ENCODE measurements around the gene MYRF.

The MYRF gene

DNA sequence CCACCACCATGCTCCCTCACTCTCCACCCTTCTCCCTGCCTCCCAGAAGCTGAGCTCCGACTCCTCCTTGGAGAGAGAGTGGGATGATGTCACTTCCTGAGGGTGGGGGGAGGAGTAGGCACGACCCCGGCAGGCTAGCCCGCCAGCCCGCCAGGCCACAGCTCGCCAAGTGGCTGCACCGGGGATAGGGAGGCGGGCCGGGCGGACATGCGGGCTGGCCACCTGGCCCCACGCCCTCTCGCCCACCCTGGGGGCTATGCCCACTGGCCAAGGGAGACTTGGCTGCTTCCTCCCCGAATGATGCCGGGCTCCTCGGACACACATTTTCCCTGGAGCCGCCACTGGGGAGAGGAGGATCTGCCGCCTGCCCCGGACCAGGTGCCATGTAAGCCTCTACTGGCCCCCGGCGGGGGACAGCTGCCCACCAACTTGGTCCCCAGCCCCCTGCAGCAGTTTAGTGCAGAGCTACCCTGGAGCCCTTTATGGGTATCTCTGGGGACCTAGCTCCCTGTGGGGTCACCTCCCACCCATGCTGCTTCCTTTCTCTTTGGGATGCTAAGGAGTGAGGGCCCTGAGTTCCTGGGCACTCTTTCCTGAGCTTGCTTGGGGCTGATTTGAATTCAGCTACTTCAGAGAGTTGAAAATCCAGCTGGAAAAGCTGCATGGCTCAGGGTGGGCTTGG is 33.7 kb upstream of the MYRF start:
- no peak for DNase-seq (ENCODE audit: low spot score)

DNA sequence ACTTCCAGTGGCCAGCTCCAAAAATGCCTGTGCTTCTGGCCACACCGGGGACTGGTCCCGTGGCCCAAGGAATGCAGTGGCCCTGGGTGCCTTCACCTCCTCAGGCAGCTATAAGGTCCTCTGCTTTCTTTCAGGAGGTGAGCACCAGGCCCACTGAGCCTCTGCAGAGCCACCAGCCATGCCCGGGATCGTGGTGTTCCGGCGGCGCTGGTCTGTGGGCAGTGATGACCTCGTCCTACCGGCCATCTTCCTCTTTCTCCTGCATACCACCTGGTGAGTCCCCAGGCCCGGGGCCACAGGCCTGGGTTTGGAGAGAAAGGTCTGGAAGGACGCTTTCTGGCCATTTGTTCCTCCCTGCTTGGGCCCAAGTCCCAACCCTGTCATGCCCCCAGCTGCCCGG is 32.5 kb upstream of the MYRF start:
- DNase-seq (ENCODE audit: low spot score): no peak

DNA sequence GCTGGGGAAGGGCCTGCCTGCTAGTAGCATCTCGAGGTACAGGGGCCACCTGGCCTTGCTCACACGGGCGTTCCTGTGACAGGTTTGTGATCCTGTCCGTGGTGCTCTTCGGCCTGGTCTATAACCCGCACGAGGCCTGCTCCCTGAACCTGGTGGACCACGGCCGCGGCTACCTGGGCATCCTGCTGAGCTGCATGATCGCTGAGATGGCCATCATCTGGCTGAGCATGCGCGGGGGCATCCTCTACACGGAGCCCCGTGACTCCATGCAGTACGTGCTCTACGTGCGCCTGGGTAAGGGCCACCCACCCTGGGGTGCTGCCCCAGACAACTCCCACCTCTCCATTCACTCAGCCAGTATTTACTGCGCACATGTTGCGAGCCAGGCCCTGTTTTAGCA is 31.8 kb upstream of the MYRF start:
- DNase-seq (ENCODE audit: low spot score): no peak

DNA sequence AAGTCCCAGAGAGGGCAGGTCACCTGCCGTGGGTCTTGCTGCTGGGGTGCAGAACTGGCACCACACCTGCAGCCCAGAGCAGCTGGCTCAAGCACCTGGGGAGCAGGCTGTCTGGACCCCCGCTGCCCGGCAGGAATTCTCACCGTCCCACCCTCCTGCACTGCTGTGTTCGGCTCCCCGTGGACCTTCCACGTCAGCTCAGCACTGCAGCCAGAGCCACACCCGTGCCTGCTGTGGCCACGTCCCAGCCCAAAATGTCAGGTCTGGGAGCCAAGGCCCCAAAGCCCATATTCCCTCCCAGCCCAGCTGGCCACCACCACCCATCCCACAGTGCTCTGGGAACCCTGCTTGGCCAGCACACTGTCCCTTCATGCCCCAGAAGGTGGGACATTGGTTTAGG is 28.0 kb upstream of the MYRF start:
- DNase-seq (ENCODE audit: low spot score): no peak

- no peak for DNase-seq (ENCODE audit: low spot score)
Observed at GRCh38 chr11:61725781-61726231, 26.6 kb upstream of the MYRF start.

DNA sequence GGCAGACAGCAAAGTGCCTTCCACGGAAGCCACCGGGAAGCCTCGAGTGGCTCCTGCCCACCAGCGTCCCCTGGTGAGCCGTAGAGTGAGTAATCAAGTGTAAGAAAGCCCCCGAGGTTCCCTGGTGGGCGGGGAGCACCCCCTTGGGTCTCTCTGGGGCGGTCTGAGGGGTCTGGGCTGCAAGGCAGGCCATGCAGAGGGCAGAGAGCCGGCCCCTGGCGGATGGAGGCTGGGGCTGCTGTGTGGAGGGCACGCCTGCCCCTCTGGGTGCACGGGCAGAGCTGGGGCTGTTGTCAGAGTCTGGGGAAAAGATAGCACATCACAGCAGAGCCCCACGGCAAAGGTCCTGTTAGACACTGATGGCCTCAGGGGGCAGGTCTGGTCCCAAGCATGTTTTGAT is 25.7 kb upstream of the MYRF start:
- no peak for DNase-seq (ENCODE audit: low spot score)

DNA sequence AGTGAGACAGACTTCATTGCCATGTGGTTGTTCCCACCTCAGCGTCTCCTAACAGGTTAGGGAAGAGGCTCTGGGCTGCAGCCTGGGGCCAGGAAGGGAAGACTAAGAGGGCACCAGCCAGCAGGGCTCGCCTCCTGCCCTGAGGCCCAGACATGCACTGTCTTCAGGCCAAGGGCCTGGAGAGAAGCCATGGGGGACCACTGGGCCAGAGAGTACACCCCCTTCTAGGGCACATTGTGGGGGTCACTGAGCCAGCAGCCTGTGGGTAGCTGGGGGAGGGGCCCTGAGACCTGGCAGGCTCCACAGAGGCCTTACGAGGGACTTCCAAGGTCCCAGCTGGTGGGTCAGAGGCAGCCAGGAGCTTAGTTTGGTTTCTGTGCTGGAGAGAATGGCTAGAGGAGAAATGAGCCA is 25.0 kb upstream of the MYRF start:
- DNase-seq (ENCODE audit: low spot score): no peak

- DNase-seq (ENCODE audit: low spot score): peak; percentile 52
Observed at GRCh38 chr11:61728066-61728939, 24.1 kb upstream of the MYRF start.

DNA sequence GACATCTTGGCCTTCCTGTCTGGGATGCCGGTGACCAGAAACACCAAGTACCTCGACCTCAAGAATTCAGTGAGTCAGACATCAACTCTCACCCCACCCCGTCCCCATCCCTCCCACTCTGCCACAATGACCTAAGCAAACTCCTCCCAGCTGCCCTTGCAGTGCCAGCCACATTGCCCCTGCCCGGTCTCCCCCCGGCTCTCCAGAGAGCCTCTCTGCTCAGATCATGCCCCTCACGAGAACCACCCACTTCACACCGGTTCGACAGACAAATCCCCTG is 23.6 kb upstream of the MYRF start:
- peak; percentile 92 for DNase-seq (ENCODE audit: low spot score)

DNA sequence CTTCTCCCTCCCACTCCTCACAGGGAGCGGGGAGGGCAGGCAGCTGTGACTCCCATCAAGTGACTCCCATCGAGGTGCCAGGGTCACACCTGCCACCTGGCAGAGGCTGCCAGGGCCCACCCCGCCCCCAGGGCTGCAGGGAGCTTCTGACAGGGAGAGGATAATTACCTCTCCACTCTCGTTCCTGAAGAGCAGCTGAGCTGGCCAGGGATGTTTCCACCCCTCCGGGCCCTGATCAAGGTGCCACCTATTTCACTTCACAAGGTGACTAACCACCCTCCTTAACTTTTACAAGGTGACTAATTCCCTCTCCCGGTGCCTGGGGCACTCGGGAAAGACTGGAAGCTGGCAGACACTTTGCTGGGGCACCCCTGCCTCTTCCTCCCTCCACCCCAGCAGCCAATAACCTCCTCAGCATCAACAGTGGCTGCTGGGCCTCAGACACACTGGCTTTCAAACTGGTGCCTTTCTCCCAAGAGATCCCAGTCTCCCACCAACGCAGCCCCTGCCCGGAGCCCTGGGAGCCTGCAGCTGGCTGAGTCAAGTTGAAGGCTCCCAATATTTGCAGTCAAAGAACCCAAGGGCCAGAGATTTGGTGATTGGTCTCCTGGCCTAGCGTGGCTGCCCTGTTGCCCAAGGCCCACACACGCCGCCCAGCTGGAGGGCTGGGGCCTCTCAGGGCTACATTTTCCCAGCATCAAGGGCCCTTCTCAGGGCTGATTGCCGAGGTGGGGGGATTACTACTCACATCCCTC is 22.0 kb upstream of the MYRF start:
- peak; percentile 77 for DNase-seq (ENCODE audit: low spot score)

GRCh38 chr11:61731211-61731951 is 21.1 kb upstream of the MYRF start:
- no peak for DNase-seq (ENCODE audit: low spot score)

- DNase-seq (ENCODE audit: low spot score): no peak
Observed at GRCh38 chr11:61731952-61732675, 20.3 kb upstream of the MYRF start.

- no peak for DNase-seq (ENCODE audit: low spot score)
Observed at GRCh38 chr11:61732705-61733104, 19.7 kb upstream of the MYRF start.

DNA sequence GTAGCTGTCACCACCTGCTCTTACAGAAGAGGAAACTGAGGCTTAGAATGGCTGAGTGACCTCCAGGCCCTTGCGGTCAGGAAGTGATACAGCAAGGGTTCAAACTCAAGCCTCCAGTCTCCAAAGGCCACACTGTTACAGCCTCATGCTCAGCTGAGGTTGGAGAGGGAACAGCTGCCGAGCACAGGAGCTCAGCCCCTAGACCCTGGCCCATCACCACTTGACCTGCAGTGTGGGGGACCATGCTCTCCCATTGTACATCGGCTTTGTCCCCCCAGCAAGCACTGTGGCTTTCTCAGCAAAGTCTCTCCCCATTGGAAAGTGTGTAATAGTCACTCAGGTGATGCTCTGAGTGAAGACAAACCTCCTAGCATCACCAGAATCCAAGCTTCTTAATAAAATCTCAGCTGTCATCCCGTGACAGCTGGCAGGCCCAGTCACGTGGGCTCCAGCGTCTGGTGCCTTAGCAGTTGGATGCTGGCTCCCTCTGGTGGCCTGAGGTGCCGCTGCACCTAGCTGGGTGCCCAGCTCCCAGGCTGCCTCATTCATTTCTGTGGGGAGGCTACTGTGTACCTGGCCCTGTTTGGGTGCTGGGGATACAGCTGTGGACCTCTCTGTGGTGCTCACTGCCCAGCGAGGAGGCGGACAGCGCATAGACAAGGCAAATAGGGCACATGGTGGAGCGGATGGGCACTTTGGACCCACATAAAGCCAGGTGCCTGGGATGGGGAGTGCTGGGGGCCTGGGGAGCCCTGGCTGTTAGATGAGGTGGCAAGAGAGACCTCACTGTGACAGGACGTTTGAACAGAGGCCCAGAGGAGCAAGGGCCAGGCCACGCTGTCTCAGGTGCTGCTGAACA is 19.1 kb upstream of the MYRF start:
- DNase-seq (ENCODE audit: low spot score): peak; percentile 67

DNA sequence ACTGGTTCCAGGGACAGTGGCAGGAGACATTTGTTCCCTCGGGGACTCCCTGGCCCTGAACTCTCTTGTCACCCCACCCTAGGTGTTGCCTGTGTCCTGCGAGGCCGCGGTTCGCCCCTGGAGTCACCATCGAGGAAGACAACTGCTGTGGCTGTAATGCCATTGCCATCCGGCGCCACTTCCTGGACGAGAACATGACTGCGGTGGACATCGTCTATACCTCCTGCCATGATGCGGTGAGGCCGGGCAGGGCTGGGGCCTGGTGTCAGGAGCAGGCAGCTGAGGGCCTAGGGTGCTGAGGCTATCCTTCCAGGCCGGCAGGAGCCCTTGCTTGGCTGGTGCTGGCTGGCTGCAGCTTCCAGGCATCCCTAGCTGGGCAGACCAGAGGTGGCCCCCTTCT is 17.7 kb upstream of the MYRF start:
- DNase-seq (ENCODE audit: low spot score): no peak

GRCh38 chr11:61735391-61735790 is 17.0 kb upstream of the MYRF start:
- DNase-seq (ENCODE audit: low spot score): no peak

DNA sequence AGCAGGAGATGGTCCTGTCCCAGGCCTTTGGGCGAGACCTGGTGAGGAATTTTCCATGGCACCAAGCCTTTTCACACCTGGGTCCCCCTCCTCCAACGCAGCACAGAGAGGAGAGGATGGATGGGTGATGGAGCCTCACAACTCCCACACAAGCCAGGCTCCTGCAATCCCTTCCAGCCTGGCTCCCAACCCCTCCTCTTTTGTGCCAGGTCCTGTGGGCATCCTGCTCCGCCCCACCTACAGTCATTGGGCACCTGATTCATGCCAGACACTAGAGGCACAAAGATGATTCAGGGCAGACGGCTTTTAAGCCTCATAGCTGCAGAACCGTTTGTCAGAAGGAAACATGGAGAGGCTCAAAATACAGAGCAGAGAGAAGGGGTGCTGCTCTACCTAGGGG is 16.1 kb upstream of the MYRF start:
- peak; percentile 45 for DNase-seq (ENCODE audit: low spot score)

- DNase-seq (ENCODE audit: low spot score): no peak
Observed at GRCh38 chr11:61737131-61737530, 15.3 kb upstream of the MYRF start.

GRCh38 chr11:61737636-61738386 is 14.6 kb upstream of the MYRF start:
- no peak for DNase-seq (ENCODE audit: low spot score)

GRCh38 chr11:61738776-61739175 is 13.7 kb upstream of the MYRF start:
- DNase-seq (ENCODE audit: low spot score): no peak
